ENCODE results near the gene ZDHHC19.

ZDHHC19 gene

DNA sequence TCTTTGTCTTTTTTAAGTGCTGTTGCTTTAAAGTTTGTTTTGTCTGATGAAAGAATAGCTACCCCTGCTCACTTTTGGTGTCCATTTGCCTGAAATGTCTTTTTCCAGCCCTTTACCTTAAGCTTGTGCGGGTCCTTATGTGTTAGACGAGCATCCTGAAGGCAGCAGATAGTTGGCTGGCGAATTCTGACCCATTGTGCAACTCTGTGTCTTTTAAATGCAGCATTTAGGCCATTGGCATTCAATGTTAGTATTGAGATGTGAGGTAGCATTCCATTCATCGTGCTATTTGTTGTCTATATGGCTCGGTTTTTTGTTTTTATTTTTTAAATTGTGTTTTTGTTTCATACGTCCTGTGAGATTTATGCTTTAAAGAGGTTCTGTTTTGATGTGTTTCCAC is 55.0 kb downstream of the ZDHHC19 start:
- no peak for TF ChIP-seq CTCF (IDR thresholded peaks at IDR 0.05; ENCODE audit: low read depth, low read length, missing control alignments)

DNA sequence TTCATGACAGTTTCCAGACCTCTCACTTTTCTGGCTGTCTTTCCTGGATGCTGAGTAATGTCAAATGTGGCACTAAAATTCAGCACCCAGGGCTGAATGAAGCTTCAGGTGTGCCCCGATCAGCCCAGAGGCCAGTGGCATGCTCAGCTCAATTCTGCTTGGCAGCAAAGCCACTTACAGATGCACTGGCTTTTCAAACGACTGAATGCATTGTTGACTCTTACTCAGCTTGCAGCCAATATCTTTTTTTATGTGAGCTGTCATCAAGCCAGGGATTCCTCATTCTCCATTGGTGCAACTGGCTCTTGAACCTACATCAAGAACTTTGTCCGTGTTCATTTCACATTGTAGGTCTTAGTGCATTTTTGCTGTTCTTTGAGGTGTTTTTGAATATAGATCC is 60.7 kb downstream of the ZDHHC19 start:
- no peak for DNase-seq (ENCODE audit: low read depth)
- TF ChIP-seq CTCF (IDR thresholded peaks at IDR 0.05; ENCODE audit: low read depth, low read length, missing control alignments), result no peak
- H3K4me3 ChIP-seq (ENCODE audit: low read depth, low read length), result no peak overlapping the region

More for the DNA sequence above, 55.0 kb downstream of the ZDHHC19 start:
- H3K4me3 ChIP-seq (ENCODE audit: low read depth, low read length), result no peak overlapping the region
- DNase-seq (ENCODE audit: low read depth), result no peak

DNA sequence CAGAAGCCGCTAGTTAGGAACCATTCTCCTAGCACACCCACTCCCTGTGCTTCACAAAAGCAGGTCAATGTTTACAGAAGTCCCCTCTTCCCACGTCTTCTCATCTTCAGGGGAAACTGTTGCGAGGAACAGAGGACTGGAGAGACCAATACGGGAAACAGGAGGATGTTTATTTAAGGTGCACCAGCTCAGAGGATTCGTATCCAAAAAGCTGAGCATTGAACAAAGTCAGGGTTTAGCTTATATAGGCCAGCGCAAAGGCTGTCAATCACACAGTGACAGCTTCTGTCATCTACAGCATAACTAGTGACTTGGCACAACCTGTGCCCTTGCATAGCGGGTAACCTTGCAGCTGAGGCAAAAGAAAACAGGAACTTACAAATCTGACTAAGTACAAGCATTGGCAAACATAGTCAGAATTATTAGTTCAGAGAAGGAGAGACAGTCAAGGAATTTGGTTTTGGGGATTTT is 61.3 kb downstream of the ZDHHC19 start:
- DNase-seq (ENCODE audit: low read depth), result no peak
- H3K4me3 ChIP-seq (ENCODE audit: low read depth, low read length), result no peak overlapping the region
- TF ChIP-seq CTCF (IDR thresholded peaks at IDR 0.05; ENCODE audit: low read depth, low read length, missing control alignments), result no peak

DNA sequence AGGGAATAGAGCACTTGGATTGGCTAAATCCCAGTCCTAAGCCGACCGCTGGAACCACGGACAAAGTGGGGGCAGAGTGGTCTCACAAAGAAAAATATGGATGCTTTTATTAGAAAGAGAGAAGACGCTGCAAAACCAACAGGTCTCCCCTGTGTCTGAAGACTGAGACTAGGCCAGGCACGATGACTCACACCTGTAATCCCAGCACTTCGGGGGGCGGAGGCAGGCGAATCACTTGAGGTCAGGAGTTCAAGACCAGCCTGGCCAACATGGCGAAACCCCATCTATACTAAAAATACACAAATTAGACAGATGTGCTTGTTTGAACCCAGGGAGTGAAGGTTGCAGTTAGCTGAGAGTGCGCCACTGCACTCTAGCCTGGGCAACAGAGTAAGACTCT is 61.8 kb downstream of the ZDHHC19 start:
- DNase-seq (ENCODE audit: low read depth), result no peak
- H3K4me3 ChIP-seq (ENCODE audit: low read depth, low read length), result no peak overlapping the region
- TF ChIP-seq CTCF (IDR thresholded peaks at IDR 0.05; ENCODE audit: low read depth, low read length, missing control alignments), result no peak
